Activated naive CD4-positive, alpha-beta T cell treated with anti-CD3 and anti-CD28 coated beads for 36 hours (primary cell): ENCODE measurements around the gene POP4. TPM values are rescaled to one million over a fixed set of nuclear protein-coding genes. Genes with fewer than 3 reads are reported as not detected.

Experiments used
- CTCF ChIA-PET: fragments of 350-600 bp; sonication (Branson Sonifier 250); formaldehyde crosslinking; loops from one replicate; lab custom pipeline; 2021; ENCODE audit warnings: antibody characterized with exemption; lab: Charles Lee
- DNase-seq: peaks from one replicate; pipeline ENCODE4 v3.0.0-alpha.2; 2020
- H3K27ac Mint-ChIP-seq: one replicate; pipeline ENCODE4 v1.8.0; 2021; ENCODE audit warnings: mild to moderate bottlenecking, mixed read lengths
- H3K27me3 Mint-ChIP-seq: one replicate; pipeline ENCODE4 v1.8.0; 2021; ENCODE audit warnings: low read depth, mixed read lengths
- H3K36me3 Mint-ChIP-seq: one replicate; pipeline ENCODE4 v1.8.0; 2021; ENCODE audit warnings: low read depth, mixed read lengths
- H3K4me1 Mint-ChIP-seq: one replicate; pipeline ENCODE4 v1.8.0; 2021; ENCODE audit warnings: low read depth, mixed read lengths
- H3K4me3 Mint-ChIP-seq: one replicate; pipeline ENCODE4 v1.8.0; 2021; ENCODE audit warnings: mild to moderate bottlenecking, moderate library complexity, mixed read lengths
- H3K9me3 Mint-ChIP-seq: one replicate; pipeline ENCODE4 v1.8.0; 2021; ENCODE audit warnings: mixed read lengths
- intact Hi-C: fragments of 100-400 bp; cut with micrococcal nuclease; formaldehyde crosslinking; loops from one replicate; pipeline ENCODE4 v1.15.1; 2023
- total RNA-seq, 2 experiments: library from RNA; stranded (reverse); gene quantifications; one replicate each; pipeline ENCODE4 v1.2.3, GENCODE V29; 2021

The POP4 gene
- total RNA-seq, 2 experiments from 2014 or later: 79.5 to 83.3 TPM

- no peaks in the 10 kb centered on the region for H3K27me3 Mint-ChIP-seq
These were observed 34.1 kb downstream of the POP4 start for GRCh38 chr19:29640231-29640630.

GRCh38 chr19:29641597-29641996 is 35.5 kb downstream of the POP4 start:
- DNase-seq: no peak
- Mint-ChIP-seq H3K9me3 (no peaks in the 10 kb centered on the region), H3K27me3 (no peaks in the 10 kb centered on the region), H3K4me1 (peaks cover 18% of the 10 kb centered on the region), H3K36me3 (no peaks in the 10 kb centered on the region), H3K27ac (no peak overlapping the region), H3K4me3 (no peak overlapping the region)
- CTCF ChIA-PET: no interaction called here
- intact Hi-C loops: no loop called here

More at GRCh38 chr19:29640231-29640630, 34.1 kb downstream of the POP4 start:
- DNase-seq: no peak
- no peak overlapping the region for H3K27ac Mint-ChIP-seq
- H3K9me3 Mint-ChIP-seq: no peaks in the 10 kb centered on the region
- H3K4me3 Mint-ChIP-seq: no peak overlapping the region
- H3K4me1 Mint-ChIP-seq: peaks cover 5% of the 10 kb centered on the region
- CTCF ChIA-PET: no interaction called here
- intact Hi-C loops: no loop called here
- no peaks in the 10 kb centered on the region for H3K36me3 Mint-ChIP-seq

- Mint-ChIP-seq H3K27ac (no peak overlapping the region), H3K36me3 (no peaks in the 10 kb centered on the region), H3K27me3 (no peaks in the 10 kb centered on the region), H3K4me1 (peaks cover 18% of the 10 kb centered on the region), H3K9me3 (no peaks in the 10 kb centered on the region), H3K4me3 (no peak overlapping the region)
- CTCF ChIA-PET: no interaction called here
- intact Hi-C loops: no loop called here
- no peak for DNase-seq
These were observed 37.4 kb downstream of the POP4 start for GRCh38 chr19:29643361-29643935.

- Mint-ChIP-seq H3K27me3 (no peaks in the 10 kb centered on the region), H3K4me3 (no peak overlapping the region), H3K36me3 (no peaks in the 10 kb centered on the region), H3K9me3 (no peaks in the 10 kb centered on the region), H3K4me1 (peaks cover 18% of the 10 kb centered on the region), H3K27ac (no peak overlapping the region)
- DNase-seq: no peak
- CTCF ChIA-PET: no interaction called here
- intact Hi-C loops: no loop called here
These were observed 38.1 kb downstream of the POP4 start for GRCh38 chr19:29644210-29644609.

GRCh38 chr19:29645491-29645867 is 39.4 kb downstream of the POP4 start:
- H3K9me3 Mint-ChIP-seq: no peaks in the 10 kb centered on the region
- no peak overlapping the region for H3K27ac Mint-ChIP-seq
- CTCF ChIA-PET: no interaction called here

GRCh38 chr19:29645911-29646310 is 39.8 kb downstream of the POP4 start:
- CTCF ChIA-PET: interaction anchor here (0.6 to 1.0 kb wide), 3 partner anchors 14 to 127 kb away, joined by 3 to 4 read pairs (median 3); no protein-coding TSS in a partner anchor
- no peaks in the 10 kb centered on the region for H3K36me3 Mint-ChIP-seq
- H3K27me3 Mint-ChIP-seq: no peaks in the 10 kb centered on the region
- peak overlapping the region; percentile 32 for H3K4me3 Mint-ChIP-seq
- peak; percentile 19 for DNase-seq
- H3K9me3 Mint-ChIP-seq: no peaks in the 10 kb centered on the region
- H3K27ac Mint-ChIP-seq: no peak overlapping the region
- intact Hi-C loops: no loop called here
- peaks cover 18% of the 10 kb centered on the region for H3K4me1 Mint-ChIP-seq

More at GRCh38 chr19:29645491-29645867, 39.4 kb downstream of the POP4 start:
- H3K4me1 Mint-ChIP-seq: peaks cover 18% of the 10 kb centered on the region
- DNase-seq: no peak
- H3K27me3 Mint-ChIP-seq: no peaks in the 10 kb centered on the region
- intact Hi-C loops: no loop called here
- no peaks in the 10 kb centered on the region for H3K36me3 Mint-ChIP-seq
- H3K4me3 Mint-ChIP-seq: no peak overlapping the region

GRCh38 chr19:29650772-29651387 is 44.8 kb downstream of the POP4 start:
- H3K27me3 Mint-ChIP-seq: peaks cover 4% of the 10 kb centered on the region
- DNase-seq: no peak
- H3K4me3 Mint-ChIP-seq: no peak overlapping the region
- intact Hi-C loops: no loop called here
- H3K4me1 Mint-ChIP-seq: peaks cover 6% of the 10 kb centered on the region
- no peaks in the 10 kb centered on the region for H3K9me3 Mint-ChIP-seq
- H3K27ac Mint-ChIP-seq: no peak overlapping the region
- no peaks in the 10 kb centered on the region for H3K36me3 Mint-ChIP-seq
- CTCF ChIA-PET: no interaction called here

- Mint-ChIP-seq H3K9me3 (no peaks in the 10 kb centered on the region), H3K4me3 (no peak overlapping the region), H3K27me3 (peaks cover 4% of the 10 kb centered on the region), H3K27ac (no peak overlapping the region), H3K36me3 (no peaks in the 10 kb centered on the region), H3K4me1 (no peaks in the 10 kb centered on the region)
- DNase-seq: no peak
- CTCF ChIA-PET: no interaction called here
- intact Hi-C loops: no loop called here
These were observed 45.7 kb downstream of the POP4 start for GRCh38 chr19:29651622-29652394.

- H3K4me1 Mint-ChIP-seq: no peaks in the 10 kb centered on the region
- intact Hi-C loops: no loop called here
- H3K27ac Mint-ChIP-seq: no peak overlapping the region
These were observed 47.3 kb downstream of the POP4 start for GRCh38 chr19:29653398-29653797.

GRCh38 chr19:29655648-29656335 is 49.7 kb downstream of the POP4 start:
- H3K4me1 Mint-ChIP-seq: peaks cover 6% of the 10 kb centered on the region
- H3K4me3 Mint-ChIP-seq: no peak overlapping the region
- no peaks in the 10 kb centered on the region for H3K9me3 Mint-ChIP-seq
- no peak for DNase-seq
- no peaks in the 10 kb centered on the region for H3K36me3 Mint-ChIP-seq
- CTCF ChIA-PET: interaction anchor here (0.7 to 1.2 kb wide), 2 partner anchors 9 to 45 kb away, joined by 3 to 4 read pairs; partner anchors contain the start of gene PLEKHF1
- peaks cover 4% of the 10 kb centered on the region for H3K27me3 Mint-ChIP-seq
- H3K27ac Mint-ChIP-seq: no peak overlapping the region
- intact Hi-C loops: no loop called here

More at GRCh38 chr19:29653398-29653797, 47.3 kb downstream of the POP4 start:
- Mint-ChIP-seq H3K36me3 (no peaks in the 10 kb centered on the region), H3K9me3 (no peaks in the 10 kb centered on the region), H3K4me3 (no peak overlapping the region), H3K27me3 (peaks cover 4% of the 10 kb centered on the region)
- CTCF ChIA-PET: no interaction called here
- no peak for DNase-seq

GRCh38 chr19:29658221-29658991 is 52.3 kb downstream of the POP4 start:
- H3K9me3 Mint-ChIP-seq: no peaks in the 10 kb centered on the region
- H3K4me1 Mint-ChIP-seq: peaks cover 28% of the 10 kb centered on the region
- H3K36me3 Mint-ChIP-seq: no peaks in the 10 kb centered on the region
- intact Hi-C loops: no loop called here
- CTCF ChIA-PET: interaction anchor here (0.7 to 1.3 kb wide), 2 partner anchors 48 to 49 kb away, joined by 3 to 5 read pairs; no protein-coding TSS in a partner anchor
- H3K27ac Mint-ChIP-seq: no peak overlapping the region
- no peak overlapping the region for H3K4me3 Mint-ChIP-seq
- H3K27me3 Mint-ChIP-seq: no peaks in the 10 kb centered on the region
- no peak for DNase-seq
